ENCODE data around the gene ZNF365. TPM values are rescaled to one million over a fixed set of nuclear protein-coding genes. Genes with fewer than 3 reads are reported as not detected.
A peak's percentile ranks its signal among the peaks of the same experiment; 100 is the strongest.
"Not testable (repeated sequence)": the region's sequence is repeated elsewhere in the genome, so short reads cannot be mapped to it uniquely, and the experiment has no call there.

The ZNF365 gene
- total RNA-seq, 4 donors from 2014 or later, result 1.3 TPM; not detected in 3

DNA sequence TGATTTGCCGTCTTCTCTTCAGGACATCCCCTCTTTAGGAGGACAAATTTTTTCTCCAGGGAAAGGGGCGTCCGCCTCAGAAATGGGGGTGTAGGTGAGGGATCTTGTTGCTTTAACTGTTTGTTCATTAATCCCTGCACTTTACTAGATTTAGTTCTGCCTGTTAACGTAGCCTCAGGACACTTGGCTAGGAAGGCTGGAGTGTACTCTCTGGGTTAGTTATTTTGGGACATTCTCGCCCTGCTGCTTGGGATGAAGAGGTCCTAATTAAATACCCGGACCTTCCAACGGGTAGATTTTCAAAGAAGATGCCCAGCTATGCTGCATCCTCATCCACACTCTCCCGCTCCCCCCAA is 552 bp upstream of the ZNF365 start:
- H3K4me1 ChIP-seq, result no peaks in the 10 kb centered on the region
- DNase-seq, result no peak
- H3K9me3 ChIP-seq, result no peaks in the 10 kb centered on the region
- no peak for TF ChIP-seq POLR2A (IDR thresholded peaks at IDR 0.05)
- TF ChIP-seq, protein P1, sequence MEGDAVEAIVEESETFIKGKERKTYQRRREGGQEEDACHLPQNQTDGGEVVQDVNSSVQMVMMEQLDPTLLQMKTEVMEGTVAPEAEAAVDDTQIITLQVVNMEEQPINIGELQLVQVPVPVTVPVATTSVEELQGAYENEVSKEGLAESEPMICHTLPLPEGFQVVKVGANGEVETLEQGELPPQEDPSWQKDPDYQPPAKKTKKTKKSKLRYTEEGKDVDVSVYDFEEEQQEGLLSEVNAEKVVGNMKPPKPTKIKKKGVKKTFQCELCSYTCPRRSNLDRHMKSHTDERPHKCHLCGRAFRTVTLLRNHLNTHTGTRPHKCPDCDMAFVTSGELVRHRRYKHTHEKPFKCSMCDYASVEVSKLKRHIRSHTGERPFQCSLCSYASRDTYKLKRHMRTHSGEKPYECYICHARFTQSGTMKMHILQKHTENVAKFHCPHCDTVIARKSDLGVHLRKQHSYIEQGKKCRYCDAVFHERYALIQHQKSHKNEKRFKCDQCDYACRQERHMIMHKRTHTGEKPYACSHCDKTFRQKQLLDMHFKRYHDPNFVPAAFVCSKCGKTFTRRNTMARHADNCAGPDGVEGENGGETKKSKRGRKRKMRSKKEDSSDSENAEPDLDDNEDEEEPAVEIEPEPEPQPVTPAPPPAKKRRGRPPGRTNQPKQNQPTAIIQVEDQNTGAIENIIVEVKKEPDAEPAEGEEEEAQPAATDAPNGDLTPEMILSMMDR (IDR thresholded peaks at IDR 0.05), result no peak
- no peak overlapping the region for H3K27ac ChIP-seq
- peak overlapping the region; percentile 12 to 40 for H3K4me3 ChIP-seq
- intact Hi-C loops (cut with DNase I; ENCODE audit: low total_unique reads), result no loop called here
- H3K36me3 ChIP-seq, result no peaks in the 10 kb centered on the region
- H3K27me3 ChIP-seq, result no peaks in the 10 kb centered on the region

DNA sequence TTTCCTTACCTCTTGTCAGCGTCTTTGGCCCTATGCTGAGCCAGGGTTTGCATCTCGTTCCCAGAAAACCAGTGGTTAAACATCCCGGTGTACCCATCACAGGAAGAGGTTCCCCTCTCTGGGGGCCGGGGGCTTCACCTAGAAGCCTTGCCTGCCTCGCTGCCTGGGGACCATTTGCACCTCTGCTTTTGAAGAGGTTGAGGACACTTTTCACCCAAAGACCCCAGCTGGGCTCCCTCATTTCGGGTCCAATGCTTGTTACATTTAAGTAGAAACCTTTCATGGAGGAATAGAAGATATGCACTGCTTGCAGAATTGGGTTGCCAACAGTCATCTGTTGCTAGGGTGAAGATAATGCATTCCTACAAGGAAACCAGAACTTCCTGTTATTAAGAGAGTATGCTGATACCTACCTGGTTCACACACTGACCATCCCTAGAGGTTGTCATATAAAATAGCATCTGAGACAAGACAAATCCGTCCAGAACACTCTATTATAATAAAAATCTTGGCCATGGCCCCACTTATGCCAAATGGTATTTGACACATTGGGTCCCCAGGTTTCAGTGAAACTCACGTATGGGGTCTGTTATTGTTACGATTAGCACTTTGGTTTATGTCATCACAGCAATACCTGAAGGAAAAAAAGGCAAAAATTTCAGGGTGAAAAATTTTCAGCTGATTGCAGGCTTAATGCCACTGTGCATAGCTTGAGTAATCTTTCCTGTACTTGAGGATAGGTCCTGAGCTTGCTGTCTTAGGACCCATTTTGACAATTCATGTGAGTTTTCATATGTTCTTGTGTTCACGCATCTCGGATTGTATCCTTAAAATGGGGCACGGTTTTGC is 917 bp downstream of the ZNF365 start:
- intact Hi-C loops (cut with DNase I; ENCODE audit: low total_unique reads), result no loop called here
- no peak overlapping the region for H3K27ac ChIP-seq

GRCh38 chr10:62376071-62377025 is 2.2 kb downstream of the ZNF365 start:
- Histone ChIP-seq H3K4me3 (no peak overlapping the region), H3K4me1 (no peaks in the 10 kb centered on the region), H3K36me3 (no peaks in the 10 kb centered on the region), H3K9me3 (no peaks in the 10 kb centered on the region), H3K27ac (no peak overlapping the region), H3K27me3 (no peaks in the 10 kb centered on the region)
- DNase-seq, result no peak
- TF ChIP-seq, protein P1 (IDR thresholded peaks at IDR 0.05), result no peak
- TF ChIP-seq POLR2A (IDR thresholded peaks at IDR 0.05), result no peak
- intact Hi-C loops (cut with DNase I; ENCODE audit: low total_unique reads), result no loop called here

More for the DNA sequence above, 917 bp downstream of the ZNF365 start:
- Histone ChIP-seq H3K4me1 (no peaks in the 10 kb centered on the region), H3K9me3 (no peaks in the 10 kb centered on the region), H3K27me3 (no peaks in the 10 kb centered on the region), H3K4me3 (no peak overlapping the region), H3K36me3 (no peaks in the 10 kb centered on the region)
- TF ChIP-seq POLR2A (IDR thresholded peaks at IDR 0.05), result no peak
- TF ChIP-seq, protein P1 (IDR thresholded peaks at IDR 0.05), result no peak
- DNase-seq, result no peak

- no peaks in the 10 kb centered on the region for H3K4me1 ChIP-seq
- no peak overlapping the region for H3K27ac ChIP-seq
- no peak overlapping the region for H3K4me3 ChIP-seq
- no peaks in the 10 kb centered on the region for H3K9me3 ChIP-seq
- no peaks in the 10 kb centered on the region for H3K27me3 ChIP-seq
- no peaks in the 10 kb centered on the region for H3K36me3 ChIP-seq
- intact Hi-C loops (cut with DNase I; ENCODE audit: low total_unique reads), result no loop called here
- no peak for DNase-seq
- TF ChIP-seq, protein P1 (IDR thresholded peaks at IDR 0.05), result no peak
- TF ChIP-seq POLR2A (IDR thresholded peaks at IDR 0.05), result no peak
Measured at GRCh38 chr10:62377026-62377415, 2.9 kb downstream of the ZNF365 start.

- Histone ChIP-seq H3K27ac (no peak overlapping the region), H3K27me3 (no peaks in the 10 kb centered on the region), H3K4me3 (no peak overlapping the region), H3K36me3 (no peaks in the 10 kb centered on the region), H3K9me3 (no peaks in the 10 kb centered on the region), H3K4me1 (no peaks in the 10 kb centered on the region)
- DNase-seq, result no peak
- TF ChIP-seq POLR2A (IDR thresholded peaks at IDR 0.05), result no peak
- TF ChIP-seq, protein P1 (IDR thresholded peaks at IDR 0.05), result no peak
- intact Hi-C loops (cut with DNase I; ENCODE audit: low total_unique reads), result no loop called here
Measured at GRCh38 chr10:62377966-62378365, 3.8 kb downstream of the ZNF365 start.

DNA sequence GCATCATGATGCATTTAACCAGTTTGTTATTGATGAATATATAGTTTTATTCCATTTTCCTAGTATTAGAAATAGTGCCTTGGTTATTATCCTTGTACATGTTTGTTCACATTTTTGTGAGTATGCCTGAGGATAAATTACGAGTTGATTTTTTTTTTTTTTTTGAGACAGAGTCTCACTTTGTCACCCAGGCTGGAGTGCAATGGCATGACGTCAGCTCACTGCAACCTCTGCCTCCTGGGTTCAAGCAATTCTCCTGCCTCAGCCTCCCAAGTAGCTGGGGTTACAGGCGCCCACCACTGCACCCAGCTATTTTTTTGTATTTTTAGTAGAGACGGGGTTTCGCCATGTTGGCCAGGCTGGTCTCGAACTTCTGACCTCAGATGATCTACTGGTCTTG is 4.7 kb downstream of the ZNF365 start:
- H3K4me1 ChIP-seq; H3K9me3 ChIP-seq; H3K36me3 ChIP-seq; H3K27ac ChIP-seq; DNase-seq; H3K4me3 ChIP-seq; intact Hi-C loops (cut with DNase I; ENCODE audit: low total_unique reads); H3K27me3 ChIP-seq: not testable (repeated sequence)

All from uterus (tissue), 4 donors.